Measurements from ENCODE around the gene STEAP2. TPM values are rescaled to one million over a fixed set of nuclear protein-coding genes. Genes with fewer than 3 reads are reported as not detected.

Gene STEAP2
- total RNA-seq, 1 experiment from 2014 or later = 13.4 TPM

GRCh38 chr7:90271753-90272152, 60.2 kb downstream of the STEAP2 start:
- no peaks in the 10 kb centered on the region for H3K27me3 ChIP-seq (ENCODE audit: insufficient read depth, low read length)
- CTCF ChIA-PET = no interaction called here
- H3K4me1 ChIP-seq (ENCODE audit: control insufficient read depth in 1 of 2, insufficient read depth in 2 of 2, low read length in 2 of 2) = no peaks in the 10 kb centered on the region
- no peak overlapping the region for H3K27ac ChIP-seq (ENCODE audit: low read depth, low read length)
- H3K36me3 ChIP-seq (ENCODE audit: control insufficient read depth in 1 of 2, insufficient read depth in 2 of 2, low read length in 2 of 2) = no peaks in the 10 kb centered on the region
- no peak for DNase-seq (ENCODE audit: low read depth, low spot score)
- TF ChIP-seq CEBPB (IDR thresholded peaks at IDR 0.05; ENCODE audit: low read depth) = no peak
- TF ChIP-seq EZH2 (IDR thresholded peaks at IDR 0.05) = no peak
- no peak for TF ChIP-seq YY1 (IDR thresholded peaks at IDR 0.05; ENCODE audit: extremely low read depth, insufficient replicate concordance, low read depth, low read length)
- TF ChIP-seq SIN3A (IDR thresholded peaks at IDR 0.05; ENCODE audit: low read depth) = no peak
- no peak for TF ChIP-seq RAD21 (IDR thresholded peaks at IDR 0.05; ENCODE audit: low read depth)
- no peak for TF ChIP-seq JUND (IDR thresholded peaks at IDR 0.05)
- TF ChIP-seq CBX3 (IDR thresholded peaks at IDR 0.05; ENCODE audit: low read depth) = no peak
- TF ChIP-seq TCF7L2 (IDR thresholded peaks at IDR 0.05; ENCODE audit: borderline replicate concordance, extremely low read depth, insufficient read depth, insufficient read length) = no peak
- no peak for TF ChIP-seq ELF1 (IDR thresholded peaks at IDR 0.05; ENCODE audit: borderline replicate concordance, low read depth)
- TF ChIP-seq ATF3 (IDR thresholded peaks at IDR 0.05) = no peak
- TF ChIP-seq EZH2phosphoT487 (IDR thresholded peaks at IDR 0.05; ENCODE audit: borderline replicate concordance) = no peak
- no peak for TF ChIP-seq SP1 (IDR thresholded peaks at IDR 0.05; ENCODE audit: low read depth)
- TF ChIP-seq ZBTB33 (IDR thresholded peaks at IDR 0.05; ENCODE audit: extremely low read depth, insufficient replicate concordance, low read length) = no peak
- RAD21 ChIA-PET (ENCODE audit: low non-redundant PET in 1 of 2, low total read pairs in 2 of 2, uncharacterized antibody in 2 of 2, unreplicated experiment in 2 of 2) = no interaction called here
- no peaks in the 10 kb centered on the region for H4K20me1 ChIP-seq (ENCODE audit: insufficient read depth)
- no peak for ATAC-seq
- no peaks in the 10 kb centered on the region for H3K9me2 ChIP-seq (ENCODE audit: insufficient read depth)
- H3K9me3 ChIP-seq (ENCODE audit: control insufficient read depth in 1 of 2, insufficient read depth in 1 of 2, low read depth in 1 of 2, low read length in 2 of 2) = no peaks in the 10 kb centered on the region
- no peak overlapping the region for H3K9ac ChIP-seq (ENCODE audit: low read length)
- no TSS peak for BruUV-seq (replicated peaks)
- no peak overlapping the region for H2AFZ ChIP-seq (ENCODE audit: low read depth, low read length, poor library complexity, severe bottlenecking)
- H3K4me2 ChIP-seq (ENCODE audit: low read length) = no peak overlapping the region
- no peak overlapping the region for H3K4me3 ChIP-seq (replicated peaks in 1 of 2; ENCODE audit: low read depth in 1 of 2, low read length in 2 of 2)
- no peaks in the 10 kb centered on the region for H3K79me2 ChIP-seq (ENCODE audit: insufficient read depth, low read length)
- POLR2A ChIA-PET = no interaction called here
- intact Hi-C loops (cut with micrococcal nuclease) = no loop called here

Measured in HCT116 (cell line).